Measurements from ENCODE around the gene KRTAP5-5.
"Not testable (repeated sequence)": the region's sequence is repeated elsewhere in the genome, so short reads cannot be mapped to it uniquely, and the experiment has no call there.

Gene KRTAP5-5

GRCh38 chr11:1629326-1630185, at the start of gene KRTAP5-5:
Gene KRTAP5-5, plus strand, starts transcription at chr11:1629775. Its CDS starts 66 bp downstream, at chr11:1629841.
- DNase-seq (ENCODE audit: low spot score), result no peak

GRCh38 chr11:1581976-1582375, 47.6 kb upstream of the KRTAP5-5 start:
- DNase-seq (ENCODE audit: low spot score), result no peak

- not testable (repeated sequence) for DNase-seq (ENCODE audit: low spot score)
Observed at GRCh38 chr11:1582909-1583308, 46.7 kb upstream of the KRTAP5-5 start.

GRCh38 chr11:1584661-1585370, 44.8 kb upstream of the KRTAP5-5 start, which contains the start of gene KRTAP5-1:
Gene KRTAP5-1, minus strand, starts transcription at chr11:1585283. Its CDS starts 34 bp downstream, at chr11:1585249.
- DNase-seq (ENCODE audit: low spot score), result not testable (repeated sequence)

GRCh38 chr11:1586699-1587098, 42.9 kb upstream of the KRTAP5-5 start:
- DNase-seq (ENCODE audit: low spot score), result no peak

GRCh38 chr11:1589191-1589963, 40.2 kb upstream of the KRTAP5-5 start:
- DNase-seq (ENCODE audit: low spot score), result not testable (repeated sequence)

GRCh38 chr11:1589996-1590395, 39.6 kb upstream of the KRTAP5-5 start:
- no peak for DNase-seq (ENCODE audit: low spot score)

- no peak for DNase-seq (ENCODE audit: low spot score)
Observed at GRCh38 chr11:1592628-1593027, 36.9 kb upstream of the KRTAP5-5 start.

GRCh38 chr11:1595994-1596575, 33.5 kb upstream of the KRTAP5-5 start:
- not testable (repeated sequence) for DNase-seq (ENCODE audit: low spot score)

- DNase-seq (ENCODE audit: low spot score), result not testable (repeated sequence)
Observed at GRCh38 chr11:1596576-1597121, 32.9 kb upstream of the KRTAP5-5 start.

- DNase-seq (ENCODE audit: low spot score), result no peak
Observed at GRCh38 chr11:1597331-1597993, 32.1 kb upstream of the KRTAP5-5 start.

- DNase-seq (ENCODE audit: low spot score), result no peak
Observed at GRCh38 chr11:1597994-1598380, 31.6 kb upstream of the KRTAP5-5 start, which contains the start of gene KRTAP5-2. Gene KRTAP5-2, minus strand, starts transcription at chr11:1598294. Its CDS starts 44 bp downstream, at chr11:1598250.

- not testable (repeated sequence) for DNase-seq (ENCODE audit: low spot score)
Observed at GRCh38 chr11:1598406-1598805, 31.2 kb upstream of the KRTAP5-5 start.

GRCh38 chr11:1598816-1599215, 30.8 kb upstream of the KRTAP5-5 start:
- DNase-seq (ENCODE audit: low spot score), result no peak

GRCh38 chr11:1600626-1601025, 28.9 kb upstream of the KRTAP5-5 start:
- DNase-seq (ENCODE audit: low spot score), result no peak

- not testable (repeated sequence) for DNase-seq (ENCODE audit: low spot score)
Observed at GRCh38 chr11:1601663-1602062, 27.9 kb upstream of the KRTAP5-5 start.

- DNase-seq (ENCODE audit: low spot score), result no peak
Observed at GRCh38 chr11:1603629-1604028, 25.9 kb upstream of the KRTAP5-5 start.

GRCh38 chr11:1604181-1604580, 25.4 kb upstream of the KRTAP5-5 start:
- DNase-seq (ENCODE audit: low spot score), result no peak

- DNase-seq (ENCODE audit: low spot score), result no peak
Observed at GRCh38 chr11:1604711-1605110, 24.9 kb upstream of the KRTAP5-5 start.

GRCh38 chr11:1605923-1606322, 23.7 kb upstream of the KRTAP5-5 start:
- DNase-seq (ENCODE audit: low spot score), result not testable (repeated sequence)

Measured in AG08396 (cell line).